NT2/D1 (cell line): ENCODE measurements around the gene FGD5.

ENCODE experiments used
- SUZ12 ChIP-seq: IDR thresholded peaks from 2 replicates; pipeline ENCODE4 v1.6.1; 2011; ENCODE audit not compliant: insufficient read length, insufficient read depth; ENCODE audit errors: extremely low read depth
- YY1 ChIP-seq: IDR thresholded peaks from 2 replicates; pipeline ENCODE4 v1.6.1; 2011; ENCODE audit not compliant: insufficient read length, insufficient read depth
- ZNF274 ChIP-seq: IDR thresholded peaks from 2 replicates; pipeline ENCODE4 v1.6.1; 2011; ENCODE audit warnings: mild to moderate bottlenecking, low read depth, low read length

- TF ChIP-seq YY1 (no peak), ZNF274 (no peak), SUZ12 (no peak)
Measured at GRCh38 chr3:14923476-14923875, 104.7 kb downstream of the FGD5 start.
